SK-N-SH treated with all-trans-retinoic acid at 6 μM for 48 hours (cell line): ENCODE data around the gene TECRL.

Source experiments
- BACH2 ChIP-seq: fragments of 250-450 bp; sonication (Bioruptor Pico); IDR thresholded peaks from 2 replicates; pipeline ENCODE4 v1.9.0; 2021; ENCODE audit warnings: mild to moderate bottlenecking, borderline replicate concordance
- CSDC2 ChIP-seq: fragments of 250-450 bp; sonication (Bioruptor Pico); IDR thresholded peaks from 2 replicates; pipeline ENCODE4 v1.5.0; 2020; ENCODE audit warnings: mild to moderate bottlenecking, moderate library complexity
- ISL1 ChIP-seq: fragments of 250-450 bp; sonication (Bioruptor Pico); IDR thresholded peaks from 2 replicates; pipeline ENCODE4 v2.1.2; 2022; ENCODE audit warnings: mild to moderate bottlenecking, moderate library complexity
- OSR1 ChIP-seq: fragments of 250-450 bp; sonication (Bioruptor Pico); IDR thresholded peaks from 2 replicates; pipeline ENCODE4 v1.8.0; 2022; ENCODE audit warnings: moderate library complexity, mild to moderate bottlenecking, inconsistent platforms
- ZFP3 ChIP-seq: fragments of 250-450 bp; sonication (Bioruptor Pico); IDR thresholded peaks from 2 replicates; pipeline ENCODE4 v1.5.0; 2020; ENCODE audit warnings: mild to moderate bottlenecking, moderate library complexity
- ZFP30 ChIP-seq: fragments of 450-650 bp; formaldehyde crosslinking; IDR thresholded peaks from 2 replicates; pipeline ENCODE4 v1.5.0; 2022; ENCODE audit warnings: mild to moderate bottlenecking, moderate library complexity
- ZNF565 ChIP-seq: fragments of 450-650 bp; formaldehyde crosslinking; conservative IDR thresholded peaks from 2 replicates; pipeline ENCODE4 v1.5.0; 2020; ENCODE audit warnings: low read depth, mild to moderate bottlenecking, moderate library complexity
- ZNF70 ChIP-seq: fragments of 450-650 bp; formaldehyde crosslinking; IDR thresholded peaks from 2 replicates; pipeline ENCODE4 v1.5.0; 2020; ENCODE audit warnings: mild to moderate bottlenecking, moderate library complexity
- ZNF8 ChIP-seq: fragments of 450-650 bp; formaldehyde crosslinking; IDR thresholded peaks from 2 replicates; pipeline ENCODE4 v1.5.0; 2020; ENCODE audit warnings: mild to moderate bottlenecking, moderate library complexity
- TF ChIP-seq, protein P1 (sequence below): fragments of 250-450 bp; sonication (Bioruptor Pico); IDR thresholded peaks from 2 replicates; pipeline ENCODE4 v1.8.0; 2020; ENCODE audit warnings: mild to moderate bottlenecking, moderate library complexity, borderline replicate concordance

DNA sequence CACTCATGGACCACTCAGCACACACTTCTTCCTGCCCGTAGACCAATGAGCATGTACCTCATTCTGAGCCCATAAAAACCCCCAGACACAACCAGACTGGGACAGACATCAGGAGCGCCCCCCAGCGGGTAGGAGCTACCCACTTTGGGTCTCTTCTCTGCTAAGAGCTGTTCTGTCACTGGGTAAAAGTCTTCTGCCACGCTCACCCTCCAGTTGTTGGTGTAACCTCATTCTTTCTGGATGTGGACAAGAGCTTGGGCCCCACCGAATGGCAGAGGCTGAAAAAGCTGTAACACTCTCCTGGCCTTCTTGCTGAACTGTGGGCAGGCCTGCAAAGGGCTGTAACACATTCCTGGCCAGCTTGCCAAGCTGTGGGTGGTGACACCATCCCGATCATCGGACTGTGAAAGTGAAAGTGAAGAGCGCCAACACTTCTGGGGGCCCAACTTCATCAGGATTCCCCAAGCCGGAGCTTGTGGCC lies 137.6 kb downstream of the TECRL start:
- TF ChIP-seq, protein P1, sequence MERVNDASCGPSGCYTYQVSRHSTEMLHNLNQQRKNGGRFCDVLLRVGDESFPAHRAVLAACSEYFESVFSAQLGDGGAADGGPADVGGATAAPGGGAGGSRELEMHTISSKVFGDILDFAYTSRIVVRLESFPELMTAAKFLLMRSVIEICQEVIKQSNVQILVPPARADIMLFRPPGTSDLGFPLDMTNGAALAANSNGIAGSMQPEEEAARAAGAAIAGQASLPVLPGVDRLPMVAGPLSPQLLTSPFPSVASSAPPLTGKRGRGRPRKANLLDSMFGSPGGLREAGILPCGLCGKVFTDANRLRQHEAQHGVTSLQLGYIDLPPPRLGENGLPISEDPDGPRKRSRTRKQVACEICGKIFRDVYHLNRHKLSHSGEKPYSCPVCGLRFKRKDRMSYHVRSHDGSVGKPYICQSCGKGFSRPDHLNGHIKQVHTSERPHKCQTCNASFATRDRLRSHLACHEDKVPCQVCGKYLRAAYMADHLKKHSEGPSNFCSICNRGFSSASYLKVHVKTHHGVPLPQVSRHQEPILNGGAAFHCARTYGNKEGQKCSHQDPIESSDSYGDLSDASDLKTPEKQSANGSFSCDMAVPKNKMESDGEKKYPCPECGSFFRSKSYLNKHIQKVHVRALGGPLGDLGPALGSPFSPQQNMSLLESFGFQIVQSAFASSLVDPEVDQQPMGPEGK: no peak
- TF ChIP-seq ISL1: no peak
- TF ChIP-seq OSR1 (CRISPR knock-in tag): no peak
- no peak for TF ChIP-seq ZNF565 (CRISPR knock-in tag)
- no peak for TF ChIP-seq BACH2
- TF ChIP-seq ZFP30 (CRISPR knock-in tag): no peak
- no peak for TF ChIP-seq ZFP3 (CRISPR knock-in tag)
- TF ChIP-seq ZNF8: no peak
- TF ChIP-seq ZNF70 (CRISPR knock-in tag): no peak
- TF ChIP-seq CSDC2 (CRISPR knock-in tag): no peak
